Hematopoietic multipotent progenitor cell treated with erythropoietin and hydrocortisone succinate and interleukin-3 and kit ligand, for 4 days (in vitro differentiated cells): ENCODE measurements around the gene IGF1R.

Experiments used
- DNase-seq: peaks from one replicate; pipeline ENCODE4 v3.0.0-alpha.2; 2015

Gene IGF1R

GRCh38 chr15:98648654-98649471 is 524 bp downstream of the IGF1R start:
- DNase-seq: peak; percentile 65

- DNase-seq: peak; percentile 75
These were observed 1.4 kb downstream of the IGF1R start for GRCh38 chr15:98649472-98650416.

GRCh38 chr15:98650417-98651035 is 2.2 kb downstream of the IGF1R start:
- DNase-seq: peak; percentile 60

GRCh38 chr15:98651036-98651481 is 2.7 kb downstream of the IGF1R start:
- peak; percentile 15 for DNase-seq

GRCh38 chr15:98651581-98652220 is 3.4 kb downstream of the IGF1R start:
- DNase-seq: peak; percentile 53

GRCh38 chr15:98653686-98654085 is 5.3 kb downstream of the IGF1R start:
- peak; percentile 26 for DNase-seq

- no peak for DNase-seq
These were observed 6.5 kb downstream of the IGF1R start for GRCh38 chr15:98654790-98655360.

- DNase-seq: no peak
These were observed 7.4 kb downstream of the IGF1R start for GRCh38 chr15:98655732-98656131.

GRCh38 chr15:98657721-98658120 is 9.4 kb downstream of the IGF1R start:
- no peak for DNase-seq

- DNase-seq: peak; percentile 73
These were observed 10.7 kb downstream of the IGF1R start for GRCh38 chr15:98658831-98659699.

- DNase-seq: no peak
These were observed 11.7 kb downstream of the IGF1R start for GRCh38 chr15:98660055-98660454.

- DNase-seq: no peak
These were observed 14.7 kb downstream of the IGF1R start for GRCh38 chr15:98663045-98663444.

GRCh38 chr15:98663606-98664005 is 15.3 kb downstream of the IGF1R start:
- no peak for DNase-seq

- no peak for DNase-seq
These were observed 18.1 kb downstream of the IGF1R start for GRCh38 chr15:98666441-98666840.

GRCh38 chr15:98666841-98667240 is 18.5 kb downstream of the IGF1R start:
- DNase-seq: no peak

- DNase-seq: no peak
These were observed 19.3 kb downstream of the IGF1R start for GRCh38 chr15:98667521-98668179.

GRCh38 chr15:98668566-98669308 is 20.4 kb downstream of the IGF1R start:
- DNase-seq: no peak

GRCh38 chr15:98669638-98670037 is 21.3 kb downstream of the IGF1R start:
- DNase-seq: no peak

GRCh38 chr15:98671060-98672008 is 23.0 kb downstream of the IGF1R start:
- no peak for DNase-seq
